GM12891 (cell line): Measurements from ENCODE around the gene LEMD2.
"Not testable (repeated sequence)": the region's sequence is repeated elsewhere in the genome, so short reads cannot be mapped to it uniquely, and the experiment has no call there.

Experiments used
- POLR2A ChIP-seq: IDR thresholded peaks from 2 replicates; pipeline ENCODE4 v1.6.1; 2011; ENCODE audit warnings: low read depth, low read length, control low read depth
- POLR2AphosphoS5 ChIP-seq: IDR thresholded peaks from 2 replicates; pipeline ENCODE4 v1.6.1; 2011; ENCODE audit warnings: low read depth, low read length, control low read depth
- POU2F2 ChIP-seq: IDR thresholded peaks from 2 replicates; pipeline ENCODE4 v1.6.1; 2011; ENCODE audit warnings: low read depth, mild to moderate bottlenecking, control low read depth, low read length, moderate library complexity
- SPI1 ChIP-seq: IDR thresholded peaks from 2 replicates; pipeline ENCODE4 v1.6.1; 2011; ENCODE audit warnings: low read depth, low read length, control low read depth

DNA sequence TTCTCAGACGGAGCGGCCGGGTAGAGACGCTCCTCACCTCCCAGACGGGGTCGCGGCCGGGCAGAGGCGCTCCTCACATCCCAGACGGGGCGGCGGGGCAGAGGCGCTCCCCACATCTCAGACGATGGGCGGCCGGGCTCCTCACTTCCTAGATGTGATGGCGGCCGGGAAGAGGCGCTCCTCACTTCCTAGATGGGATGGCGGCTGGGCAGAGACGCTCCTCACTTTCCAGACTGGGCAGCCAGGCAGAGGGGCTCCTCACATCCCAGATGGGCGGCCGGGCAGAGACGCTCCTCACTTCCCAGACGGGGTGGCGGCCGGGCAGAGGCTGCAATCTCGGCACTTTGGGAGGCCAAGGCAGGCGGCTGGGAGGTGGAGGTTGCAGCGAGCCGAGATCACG, 43.9 kb upstream of the LEMD2 start:
- not testable (repeated sequence) for TF ChIP-seq POLR2A, POU2F2, POLR2AphosphoS5, SPI1
